Suprapubic skin (tissue), 4 donors: ENCODE results near the gene DDX3Y. TPM values are rescaled to one million over a fixed set of nuclear protein-coding genes. Genes with fewer than 3 reads are reported as not detected.
A peak's percentile ranks its signal among the peaks of the same experiment; 100 is the strongest.

Source experiments
- DNase-seq, 2 donors: peaks; one replicate each; pipeline ENCODE4 v3.0.0-alpha.2; 2019; ENCODE audit warnings: low spot score in 2 of 2
- H3K27ac ChIP-seq: fragments of 200-600 bp; sonication (generic); one replicate; pipeline ENCODE4 v1.5.1; 2019
- H3K27me3 ChIP-seq: fragments of 200-600 bp; sonication (generic); one replicate; pipeline ENCODE4 v1.5.1; 2019
- H3K36me3 ChIP-seq: fragments of 200-600 bp; sonication (generic); one replicate; pipeline ENCODE4 v1.5.1; 2019
- H3K4me1 ChIP-seq: fragments of 200-600 bp; sonication (generic); one replicate; pipeline ENCODE4 v1.5.1; 2019
- H3K4me3 ChIP-seq: fragments of 200-600 bp; sonication (generic); one replicate; pipeline ENCODE4 v1.5.1; 2019; ENCODE audit warnings: mild to moderate bottlenecking
- H3K9me3 ChIP-seq: fragments of 200-600 bp; sonication (generic); one replicate; pipeline ENCODE4 v1.5.1; 2019
- CTCF ChIP-seq, 2 donors: fragments of 200-600 bp in 1 of 2; fragments of 450-650 bp in 1 of 2; sonication (generic) in 1 of 2; IDR thresholded peaks; one replicate each; pipeline ENCODE4 v1.5.1; 2016 to 2019; ENCODE audit warnings: antibody characterized with exemption in 2 of 2, mild to moderate bottlenecking in 1 of 2, moderate library complexity in 1 of 2
- EP300 ChIP-seq: sonication (generic); formaldehyde crosslinking; IDR thresholded peaks from one replicate; pipeline ENCODE4 v1.6.1; 2017; ENCODE audit warnings: antibody characterized with exemption
- POLR2A ChIP-seq, 2 donors: fragments of 450-650 bp; IDR thresholded peaks; one replicate each; pipeline ENCODE4 v1.6.1; 2017; ENCODE audit warnings: antibody characterized with exemption in 2 of 2, mild to moderate bottlenecking in 2 of 2, moderate library complexity in 2 of 2
- POLR2AphosphoS5 ChIP-seq, 3 donors: sonication (generic); formaldehyde crosslinking; IDR thresholded peaks; one replicate each; pipeline ENCODE4 v1.6.1; 2017; ENCODE audit warnings: antibody characterized with exemption in 3 of 3
- WGBS: methylation state at CpG from one replicate; pipeline ENCODE4 v1.1.5; 2018; 5-methylcytosine and 5-hydroxymethylcytosine counted together
- total RNA-seq, 4 donors: library from RNA; depleted of rRNA; stranded (reverse); fragments of >200 nt; gene quantifications; one replicate each; pipeline ENCODE4 v1.1.0, GENCODE V29; 2016

Gene DDX3Y
- total RNA-seq, 4 donors from 2014 or later: 0.16 to 81.4 (median 28.0) TPM

- TF ChIP-seq CTCF (IDR thresholded peaks at IDR 0.05) (no peak), POLR2AphosphoS5 (IDR thresholded peaks at IDR 0.05) (peak in 1 of 3 donors; percentile 60)
- DNase-seq: peak in 1 of 2 donors; percentile 83
- Histone ChIP-seq H3K4me3 (peak overlapping the region; percentile 64), H3K27me3 (no peaks in the 10 kb centered on the region), H3K4me1 (peaks cover 14% of the 10 kb centered on the region), H3K36me3 (no peaks in the 10 kb centered on the region), H3K9me3 (no peaks in the 10 kb centered on the region), H3K27ac (peak overlapping the region; percentile 96)
- no CpG with 5 or more reads among the region's 19 CpGs for WGBS
Measured at GRCh38 chrY:12905517-12905872, 827 bp downstream of the DDX3Y start.

GRCh38 chrY:12905895-12906294 lies 1.2 kb downstream of the DDX3Y start:
- DNase-seq: no peak
- peaks cover 14% of the 10 kb centered on the region for H3K4me1 ChIP-seq
- WGBS: no CpG with 5 or more reads among the region's 15 CpGs
- H3K27me3 ChIP-seq: no peaks in the 10 kb centered on the region
- peak overlapping the region; percentile 64 for H3K4me3 ChIP-seq
- no peaks in the 10 kb centered on the region for H3K36me3 ChIP-seq
- TF ChIP-seq EP300 (no peak), POLR2A (IDR thresholded peaks at IDR 0.05) (no peak), POLR2AphosphoS5 (IDR thresholded peaks at IDR 0.05) (no peak), CTCF (IDR thresholded peaks at IDR 0.05) (no peak)
- H3K27ac ChIP-seq: peak overlapping the region; percentile 96
- no peaks in the 10 kb centered on the region for H3K9me3 ChIP-seq

DNA sequence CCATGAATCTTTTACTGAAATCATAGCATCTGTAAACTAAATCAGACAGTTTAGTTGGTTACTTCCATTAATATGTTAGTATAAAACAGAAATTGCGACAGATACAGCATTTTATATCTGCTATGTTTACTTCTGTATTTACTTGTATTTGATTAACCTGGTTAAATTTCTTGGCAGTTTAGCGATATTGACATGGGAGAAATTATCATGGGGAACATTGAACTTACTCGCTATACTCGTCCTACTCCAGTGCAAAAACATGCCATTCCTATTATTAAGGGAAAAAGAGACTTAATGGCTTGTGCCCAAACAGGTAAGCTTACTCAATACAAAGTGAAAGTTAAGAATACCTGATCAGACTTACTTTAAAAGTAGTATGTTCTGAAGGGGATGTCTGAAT lies 8.9 kb downstream of the DDX3Y start:
- no CpG with 5 or more reads among the region's 4 CpGs for WGBS
- Histone ChIP-seq H3K27me3 (no peaks in the 10 kb centered on the region), H3K9me3 (no peaks in the 10 kb centered on the region), H3K4me3 (no peak overlapping the region), H3K27ac (no peak overlapping the region), H3K36me3 (peaks cover 47% of the 10 kb centered on the region), H3K4me1 (peaks cover 3% of the 10 kb centered on the region)
- no peak for TF ChIP-seq EP300
- no peak for TF ChIP-seq POLR2A (IDR thresholded peaks at IDR 0.05)
- TF ChIP-seq POLR2AphosphoS5 (IDR thresholded peaks at IDR 0.05): no peak
- no peak for TF ChIP-seq CTCF (IDR thresholded peaks at IDR 0.05)
- no peak for DNase-seq

DNA sequence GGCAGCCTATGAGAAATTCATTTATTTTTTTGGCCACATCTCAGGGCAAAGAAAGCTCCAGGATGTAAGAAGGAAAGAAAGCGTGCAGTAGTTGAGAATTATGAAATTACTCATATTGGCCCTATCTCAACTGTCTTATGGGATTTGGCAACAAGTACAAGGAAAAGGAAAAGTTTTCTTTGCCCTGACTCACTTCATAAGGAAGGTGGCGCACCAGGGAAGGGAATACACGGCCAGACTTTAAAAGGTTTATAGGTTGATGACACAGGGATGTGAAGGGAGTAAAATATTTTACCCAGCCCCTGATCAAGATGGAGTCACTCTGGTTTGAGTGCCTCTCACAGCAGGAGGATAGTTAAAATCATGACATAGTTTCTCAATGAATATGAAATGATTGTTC lies 23.4 kb downstream of the DDX3Y start:
- no peaks in the 10 kb centered on the region for H3K36me3 ChIP-seq
- DNase-seq: no peak
- no peak overlapping the region for H3K4me3 ChIP-seq
- H3K27me3 ChIP-seq: no peaks in the 10 kb centered on the region
- H3K4me1 ChIP-seq: no peaks in the 10 kb centered on the region
- TF ChIP-seq POLR2AphosphoS5 (IDR thresholded peaks at IDR 0.05) (no peak), POLR2A (IDR thresholded peaks at IDR 0.05) (no peak), EP300 (no peak), CTCF (IDR thresholded peaks at IDR 0.05) (no peak)
- no peak overlapping the region for H3K27ac ChIP-seq
- no peaks in the 10 kb centered on the region for H3K9me3 ChIP-seq
- no CpG with 5 or more reads among the region's 3 CpGs for WGBS

GRCh38 chrY:12941725-12942687 lies 37.3 kb downstream of the DDX3Y start:
- WGBS: no CpG with 5 or more reads among the region's 5 CpGs

More at GRCh38 chrY:12941725-12942687, 37.3 kb downstream of the DDX3Y start:
- no peaks in the 10 kb centered on the region for H3K36me3 ChIP-seq
- H3K27me3 ChIP-seq: no peaks in the 10 kb centered on the region
- no peaks in the 10 kb centered on the region for H3K4me1 ChIP-seq
- no peaks in the 10 kb centered on the region for H3K9me3 ChIP-seq
- TF ChIP-seq EP300 (no peak), POLR2A (IDR thresholded peaks at IDR 0.05) (no peak), CTCF (IDR thresholded peaks at IDR 0.05) (no peak)
- DNase-seq: no peak
- no peak overlapping the region for H3K4me3 ChIP-seq
- no peak overlapping the region for H3K27ac ChIP-seq
